HL-60 (cell line): Measurements from ENCODE around the gene PRDM8.

Experiments used
- CTCF ChIP-seq: IDR thresholded peaks from one replicate; pipeline ENCODE4 v1.5.1; 2011; ENCODE audit warnings: low read length, control low read depth, inconsistent platforms; ENCODE audit not compliant: insufficient read depth
- GABPA ChIP-seq: IDR thresholded peaks from 2 replicates; pipeline ENCODE4 v1.6.1; 2012; ENCODE audit warnings: low read depth
- POLR2AphosphoS5 ChIP-seq: IDR thresholded peaks from 2 replicates; pipeline ENCODE4 v1.6.1; 2012; ENCODE audit warnings: low read depth
- REST ChIP-seq: IDR thresholded peaks from 2 replicates; pipeline ENCODE4 v1.6.1; 2012; ENCODE audit warnings: low read depth; ENCODE audit not compliant: insufficient replicate concordance
- SPI1 ChIP-seq: IDR thresholded peaks from 2 replicates; pipeline ENCODE4 v1.6.1; 2012; ENCODE audit warnings: low read depth, mild to moderate bottlenecking, borderline replicate concordance

GRCh38 chr4:80155316-80155982 lies 41.9 kb upstream of the PRDM8 start:
- TF ChIP-seq CTCF (no peak), GABPA (no peak), POLR2AphosphoS5 (no peak), REST (no peak), SPI1 (no peak)
